Left lung (tissue), 14 donors: Measurements from ENCODE around the gene PRPS1. TPM values are rescaled to one million over a fixed set of nuclear protein-coding genes. Genes with fewer than 3 reads are reported as not detected.
A peak's percentile ranks its signal among the peaks of the same experiment; 100 is the strongest.

Source experiments
- ATAC-seq: fragments of 200-7000 bp; cut with Tn5 transposase; one replicate; pipeline ENCODE4 v1.9.1; 2020; ENCODE audit warnings: moderate library complexity
- DNase-seq, 4 donors: peaks; one replicate each; pipeline ENCODE4 v3.0.0-alpha.2; 2013 to 2020
- H3K27ac ChIP-seq, 2 donors: fragments of 200-600 bp; sonication (generic) in 1 of 2; one replicate each; pipeline versions ENCODE4 v1.5.0 to v1.8.0; 2020 to 2021
- H3K27me3 ChIP-seq, 2 donors: fragments of 200-600 bp; sonication (generic) in 1 of 2; one replicate each; pipeline versions ENCODE4 v1.5.0 to v1.8.0; 2020 to 2021
- H3K36me3 ChIP-seq, 2 donors: fragments of 200-600 bp; sonication (generic) in 1 of 2; one replicate each; pipeline versions ENCODE4 v1.5.0 to v1.8.0; 2020 to 2021
- H3K4me1 ChIP-seq, 2 donors: fragments of 200-600 bp; one replicate each; pipeline ENCODE4 v1.8.0; 2021
- H3K4me3 ChIP-seq, 2 donors: fragments of 200-600 bp; sonication (generic) in 1 of 2; one replicate each; pipeline versions ENCODE4 v1.5.0 to v1.8.0; 2020 to 2021; ENCODE audit warnings: mild to moderate bottlenecking in 1 of 2
- H3K9me3 ChIP-seq, 2 donors: fragments of 200-600 bp; sonication (generic) in 1 of 2; one replicate each; pipeline versions ENCODE4 v1.5.0 to v1.8.0; 2020 to 2021
- intact Hi-C, 2 donors: fragments of 100-400 bp; cut with DNase I; formaldehyde crosslinking; loops; one replicate each; pipeline versions ENCODE4 v1.11.2 to v1.14.2; 2022
- long read RNA-seq, 12 donors: library from polyadenylated mRNA in 2 of 12; unstranded in 2 of 12; transcript quantifications; one replicate each; pipeline ENCODE4 v2.0.0 and lab custom pipeline, GENCODE V29; 2019 to 2026
- polyA plus RNA-seq, 6 donors: library from polyadenylated mRNA; unstranded; fragments of 120-200 nt; gene quantifications; one replicate each; pipeline ENCODE4 v1.2.1, GENCODE V29; 2013; ENCODE audit not compliant: insufficient read length in 6 of 6
- total RNA-seq, 2 donors: library from RNA; stranded (reverse); fragmentation: NEBNext Ultra II Directional; extraction: Animal tissue kit (Norgen Biotek cat#: 25700); gene quantifications; one replicate each; pipeline ENCODE4 v1.2.1, GENCODE V29; 2021
- TF ChIP-seq, protein P1 (sequence below), 2 donors: fragments of 200-600 bp; sonication (generic) in 1 of 2; IDR thresholded peaks; one replicate each; pipeline versions ENCODE4 v1.5.0 to v1.8.0; 2021; ENCODE audit warnings: antibody characterized with exemption in 2 of 2
- donor health status: DM: no; HTN: yes; CAD: no.
- donor health status: DM: no; HTN: no; CAD: no.

The PRPS1 gene
- total RNA-seq (10 to 100 TPM; 29.4 to 36.2 TPM), polyA plus RNA-seq (10 to 100 TPM; 37.6 to 45.3 (median 43.1) TPM)
- long read RNA-seq, donor 1, transcript PRPS1-204 (7 exons, 2,152 nt), result major isoform, 14 of 43 reads
- long read RNA-seq, donor 1, partial matches to known transcripts, result 26 of 43 reads
- long read RNA-seq, donor 1, other reads (novel, unspliced or antisense), result 0 of 43 reads
- long read RNA-seq, donor 2, transcript PRPS1-204 (7 exons, 2,152 nt), result major isoform, 5 of 9 reads
- long read RNA-seq, donor 2, partial matches to known transcripts, result 0 of 9 reads
- long read RNA-seq, donor 2, other reads (novel, unspliced or antisense), result 0 of 9 reads
- long read RNA-seq, donor 3, transcript PRPS1-204 (7 exons, 2,152 nt), result major isoform, 10 of 21 reads
- long read RNA-seq, donor 3, partial matches to known transcripts, result 10 of 21 reads
- long read RNA-seq, donor 3, other reads (novel, unspliced or antisense), result 0 of 21 reads
- long read RNA-seq, donor 4, partial matches to known transcripts, result 0 of 5 reads
- long read RNA-seq, donor 4, other reads (novel, unspliced or antisense), result 1 of 5 reads
- long read RNA-seq, donor 5, transcript PRPS1-204 (7 exons, 2,152 nt), result major isoform, 9 of 27 reads
- long read RNA-seq, donor 5, partial matches to known transcripts, result 18 of 27 reads
- long read RNA-seq, donor 5, other reads (novel, unspliced or antisense), result 0 of 27 reads
- long read RNA-seq, donor 6, partial matches to known transcripts, result 0 of 7 reads
- long read RNA-seq, donor 6, other reads (novel, unspliced or antisense), result 0 of 7 reads
- long read RNA-seq, donor 7, partial matches to known transcripts, result 8 of 13 reads
- long read RNA-seq, donor 7, other reads (novel, unspliced or antisense), result 0 of 13 reads
- long read RNA-seq, donor 8, transcript PRPS1-204 (7 exons, 2,152 nt), result major isoform, 10 of 11 reads
- long read RNA-seq, donor 8, partial matches to known transcripts, result 0 of 11 reads
- long read RNA-seq, donor 8, other reads (novel, unspliced or antisense), result 0 of 11 reads
- long read RNA-seq, donor 9, result 0 reads
- long read RNA-seq, donor 10, partial matches to known transcripts, result 0 of 4 reads
- long read RNA-seq, donor 10, other reads (novel, unspliced or antisense), result 0 of 4 reads
- long read RNA-seq, donor 11, transcript PRPS1-204 (7 exons, 2,152 nt), result major isoform, 17 of 69 reads
- long read RNA-seq, donor 11, partial matches to known transcripts, result 47 of 69 reads
- long read RNA-seq, donor 11, other reads (novel, unspliced or antisense), result 0 of 69 reads
- long read RNA-seq, donor 12, transcript PRPS1-204 (7 exons, 2,152 nt), result major isoform, 10 of 22 reads
- long read RNA-seq, donor 12, partial matches to known transcripts, result 12 of 22 reads
- long read RNA-seq, donor 12, other reads (novel, unspliced or antisense), result 0 of 22 reads

GRCh38 chrX:107627838-107628661 is at the start of gene PRPS1:
TSS of gene PRPS1 (plus strand) at chrX:107628510. CDS start at chrX:107628629, 119 bp downstream.
- intact Hi-C loops, result no loop called here
- peak; percentile 99 for ATAC-seq
- H3K36me3 ChIP-seq, result no peaks in the 10 kb centered on the region

DNA sequence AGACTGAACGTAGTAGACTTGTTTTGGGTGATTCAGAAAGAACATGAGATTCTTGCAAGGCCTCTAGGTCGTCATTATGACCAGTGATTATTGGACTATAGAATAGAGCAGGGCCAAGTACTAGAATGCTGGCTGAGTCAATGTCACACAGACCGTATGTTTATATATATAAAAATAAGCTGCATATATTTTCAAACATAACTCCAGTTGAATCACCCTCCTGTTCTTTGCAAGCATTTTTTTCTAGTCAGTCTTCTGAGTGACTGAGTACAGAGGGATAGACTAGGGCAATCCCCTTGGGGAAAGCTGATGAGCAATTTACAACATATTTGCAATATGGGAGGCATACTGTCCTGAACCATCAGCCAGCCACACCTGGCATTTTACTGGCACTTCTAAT is 48.4 kb upstream of the PRPS1 start:
- no peaks in the 10 kb centered on the region for H3K36me3 ChIP-seq
- intact Hi-C loops, result no loop called here
- TF ChIP-seq, protein P1, sequence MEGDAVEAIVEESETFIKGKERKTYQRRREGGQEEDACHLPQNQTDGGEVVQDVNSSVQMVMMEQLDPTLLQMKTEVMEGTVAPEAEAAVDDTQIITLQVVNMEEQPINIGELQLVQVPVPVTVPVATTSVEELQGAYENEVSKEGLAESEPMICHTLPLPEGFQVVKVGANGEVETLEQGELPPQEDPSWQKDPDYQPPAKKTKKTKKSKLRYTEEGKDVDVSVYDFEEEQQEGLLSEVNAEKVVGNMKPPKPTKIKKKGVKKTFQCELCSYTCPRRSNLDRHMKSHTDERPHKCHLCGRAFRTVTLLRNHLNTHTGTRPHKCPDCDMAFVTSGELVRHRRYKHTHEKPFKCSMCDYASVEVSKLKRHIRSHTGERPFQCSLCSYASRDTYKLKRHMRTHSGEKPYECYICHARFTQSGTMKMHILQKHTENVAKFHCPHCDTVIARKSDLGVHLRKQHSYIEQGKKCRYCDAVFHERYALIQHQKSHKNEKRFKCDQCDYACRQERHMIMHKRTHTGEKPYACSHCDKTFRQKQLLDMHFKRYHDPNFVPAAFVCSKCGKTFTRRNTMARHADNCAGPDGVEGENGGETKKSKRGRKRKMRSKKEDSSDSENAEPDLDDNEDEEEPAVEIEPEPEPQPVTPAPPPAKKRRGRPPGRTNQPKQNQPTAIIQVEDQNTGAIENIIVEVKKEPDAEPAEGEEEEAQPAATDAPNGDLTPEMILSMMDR (IDR thresholded peaks at IDR 0.05), result no peak
- no peak for DNase-seq
- no peaks in the 10 kb centered on the region for H3K9me3 ChIP-seq
- no peaks in the 10 kb centered on the region for H3K27me3 ChIP-seq
- H3K4me3 ChIP-seq, result no peak overlapping the region
- no peak for ATAC-seq
- no peak overlapping the region for H3K27ac ChIP-seq
- no peaks in the 10 kb centered on the region for H3K4me1 ChIP-seq

More at GRCh38 chrX:107627838-107628661, at the start of gene PRPS1:
- H3K27ac ChIP-seq, result peak within 1 kb of the TSS; percentile 70 to 72
- peak; percentile 83 to 95 (median 92) for DNase-seq
- H3K4me3 ChIP-seq, result peak within 1 kb of the TSS; percentile 47 to 59
- H3K27me3 ChIP-seq, result no peaks in the 10 kb centered on the region
- H3K4me1 ChIP-seq, result peaks cover 0 to 4% of the 10 kb centered on the region in 2 donors
- H3K9me3 ChIP-seq, result no peaks in the 10 kb centered on the region
- TF ChIP-seq, protein P1 (IDR thresholded peaks at IDR 0.05), result no peak

DNA sequence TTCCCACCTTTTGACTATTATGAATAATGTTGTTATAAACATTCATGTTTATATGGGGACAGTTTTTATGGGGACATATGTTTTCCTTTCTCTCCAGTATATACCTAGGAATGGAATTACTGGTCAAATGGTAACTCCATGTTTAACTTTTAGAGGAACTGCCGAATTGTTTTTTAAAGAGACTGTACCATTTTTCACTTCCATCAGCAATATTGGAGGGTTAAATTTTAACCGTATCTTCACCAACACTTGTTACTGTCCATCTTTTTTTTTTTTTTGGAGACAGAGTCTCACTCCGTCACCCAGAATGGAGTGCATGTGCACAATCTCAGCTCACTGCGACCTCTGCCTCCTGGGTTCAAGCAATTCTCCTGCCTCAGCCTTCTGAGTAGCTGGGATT is 46.4 kb upstream of the PRPS1 start:
- no peaks in the 10 kb centered on the region for H3K27me3 ChIP-seq
- no peaks in the 10 kb centered on the region for H3K9me3 ChIP-seq
- TF ChIP-seq, protein P1 (IDR thresholded peaks at IDR 0.05), result no peak
- ATAC-seq, result no peak
- DNase-seq, result no peak
- H3K27ac ChIP-seq, result no peak overlapping the region
- H3K4me3 ChIP-seq, result no peak overlapping the region
- intact Hi-C loops, result no loop called here
- H3K4me1 ChIP-seq, result no peaks in the 10 kb centered on the region
- no peaks in the 10 kb centered on the region for H3K36me3 ChIP-seq

- Histone ChIP-seq H3K36me3 (no peaks in the 10 kb centered on the region), H3K27ac (no peak overlapping the region), H3K4me1 (no peaks in the 10 kb centered on the region), H3K9me3 (no peaks in the 10 kb centered on the region), H3K4me3 (no peak overlapping the region), H3K27me3 (no peaks in the 10 kb centered on the region)
- DNase-seq (no peak), ATAC-seq (no peak)
- TF ChIP-seq, protein P1 (IDR thresholded peaks at IDR 0.05), result no peak
- intact Hi-C loops, result no loop called here
These were observed 39.1 kb upstream of the PRPS1 start for GRCh38 chrX:107589243-107589642.
